ENCODE data around the gene HOXD3.

HOXD3 gene

GRCh38 chr2:176192351-176192750 is 35.2 kb downstream of the HOXD3 start:
- Histone ChIP-seq H3K9me3 (replicated peaks; ENCODE audit: insufficient read depth, low read length) (no peaks in the 10 kb centered on the region), H3K79me2 (ENCODE audit: low read length) (no peaks in the 10 kb centered on the region), H3K4me2 (ENCODE audit: low read depth, low read length) (no peak overlapping the region), H3K9me2 (replicated peaks; ENCODE audit: insufficient read depth, low read length) (no peaks in the 10 kb centered on the region), H3K4me1 (ENCODE audit: low read length) (no peaks in the 10 kb centered on the region), H2AFZ (ENCODE audit: low read length) (no peak overlapping the region), H3K36me3 (replicated peaks; ENCODE audit: insufficient read depth, low read length) (no peaks in the 10 kb centered on the region), H3K4me3 (ENCODE audit: low read length) (no peak overlapping the region), H3K9ac (ENCODE audit: low read length) (no peak overlapping the region), H3F3A (ENCODE audit: insufficient read depth, low read length) (no peaks in the 10 kb centered on the region), H4K20me1 (ENCODE audit: insufficient read depth, low read length) (no peaks in the 10 kb centered on the region), H3K27me3 (replicated peaks; ENCODE audit: insufficient read depth, low read length) (no peaks in the 10 kb centered on the region), H3K27ac (ENCODE audit: low read length) (no peak overlapping the region)
- no peak for DNase-seq
- no peak for TF ChIP-seq CTCF (IDR thresholded peaks at IDR 0.05; ENCODE audit: low read length)

DNA sequence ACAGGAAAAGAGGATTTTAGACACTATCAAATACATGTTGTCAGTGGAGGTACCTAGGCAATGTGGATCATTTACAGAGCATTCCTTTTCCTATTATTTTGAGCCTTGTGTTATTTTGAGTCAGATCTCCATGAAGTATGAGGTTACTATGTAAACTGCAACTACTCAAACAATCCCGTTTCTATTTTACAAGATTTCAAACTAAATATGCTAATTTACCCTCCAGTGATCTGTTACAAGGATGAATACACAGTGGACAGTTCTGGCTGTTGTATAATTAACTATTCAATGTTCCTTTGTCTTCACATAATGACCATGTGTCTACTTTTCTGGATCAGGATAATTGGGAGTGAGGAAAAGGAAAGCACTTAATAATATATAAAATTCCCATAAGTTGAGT is 35.9 kb downstream of the HOXD3 start:
- TF ChIP-seq EZH2 (optimal IDR thresholded peaks at IDR 0.05; ENCODE audit: low read depth, low read length) (no peak), CTCF (IDR thresholded peaks at IDR 0.05; ENCODE audit: low read length) (no peak), EZH2phosphoT487 (IDR thresholded peaks at IDR 0.05; ENCODE audit: low read length) (no peak)
- no peak for DNase-seq
- H3K9ac ChIP-seq (ENCODE audit: low read length): no peak overlapping the region
- no peaks in the 10 kb centered on the region for H3K9me2 ChIP-seq (replicated peaks; ENCODE audit: insufficient read depth, low read length)
- no peak overlapping the region for H3K27ac ChIP-seq (ENCODE audit: low read length)
- H3K79me2 ChIP-seq (ENCODE audit: low read length): no peaks in the 10 kb centered on the region
- H4K20me1 ChIP-seq (ENCODE audit: insufficient read depth, low read length): no peaks in the 10 kb centered on the region
- H3K9me3 ChIP-seq (replicated peaks; ENCODE audit: insufficient read depth, low read length): no peaks in the 10 kb centered on the region
- no peaks in the 10 kb centered on the region for H3F3A ChIP-seq (ENCODE audit: insufficient read depth, low read length)
- H3K4me3 ChIP-seq (ENCODE audit: low read length): no peak overlapping the region
- H2AFZ ChIP-seq (ENCODE audit: low read length): no peak overlapping the region
- H3K27me3 ChIP-seq (replicated peaks; ENCODE audit: insufficient read depth, low read length): no peaks in the 10 kb centered on the region
- H3K4me1 ChIP-seq (ENCODE audit: low read length): no peaks in the 10 kb centered on the region
- no peak overlapping the region for H3K4me2 ChIP-seq (ENCODE audit: low read depth, low read length)
- H3K36me3 ChIP-seq (replicated peaks; ENCODE audit: insufficient read depth, low read length): no peaks in the 10 kb centered on the region

DNA sequence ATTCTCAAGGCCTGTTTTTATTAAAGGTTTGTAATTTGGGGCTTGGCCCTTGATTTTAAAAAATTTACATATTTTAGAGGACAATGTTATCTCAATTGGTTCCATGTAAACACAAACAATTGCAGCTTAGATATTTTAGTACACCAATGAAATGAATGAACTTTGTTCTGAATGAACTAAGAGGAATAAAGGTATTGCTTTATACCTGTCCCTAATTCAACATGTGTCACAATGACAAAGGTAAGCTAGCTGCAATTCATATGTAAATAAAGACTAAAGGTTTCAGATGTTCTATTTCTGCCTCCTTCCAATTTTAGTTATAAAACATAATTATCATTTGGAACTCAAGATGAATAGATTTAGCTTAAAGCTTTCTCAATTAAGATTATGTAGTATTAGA is 42.8 kb downstream of the HOXD3 start:
- Histone ChIP-seq H3K27ac (ENCODE audit: low read length) (no peak overlapping the region), H2AFZ (ENCODE audit: low read length) (no peak overlapping the region), H3K4me2 (ENCODE audit: low read depth, low read length) (no peak overlapping the region), H3K9me3 (replicated peaks; ENCODE audit: insufficient read depth, low read length) (no peaks in the 10 kb centered on the region), H3K4me3 (ENCODE audit: low read length) (no peak overlapping the region), H3K27me3 (replicated peaks; ENCODE audit: insufficient read depth, low read length) (no peaks in the 10 kb centered on the region), H3K79me2 (ENCODE audit: low read length) (no peaks in the 10 kb centered on the region), H3K9ac (ENCODE audit: low read length) (no peak overlapping the region), H3K4me1 (ENCODE audit: low read length) (no peaks in the 10 kb centered on the region), H3F3A (ENCODE audit: insufficient read depth, low read length) (no peaks in the 10 kb centered on the region), H3K36me3 (replicated peaks; ENCODE audit: insufficient read depth, low read length) (no peaks in the 10 kb centered on the region), H4K20me1 (ENCODE audit: insufficient read depth, low read length) (no peaks in the 10 kb centered on the region), H3K9me2 (replicated peaks; ENCODE audit: insufficient read depth, low read length) (no peaks in the 10 kb centered on the region)
- TF ChIP-seq EZH2phosphoT487 (IDR thresholded peaks at IDR 0.05; ENCODE audit: low read length) (no peak), EZH2 (optimal IDR thresholded peaks at IDR 0.05; ENCODE audit: low read depth, low read length) (no peak), CTCF (IDR thresholded peaks at IDR 0.05; ENCODE audit: low read length) (no peak)
- DNase-seq: no peak

DNA sequence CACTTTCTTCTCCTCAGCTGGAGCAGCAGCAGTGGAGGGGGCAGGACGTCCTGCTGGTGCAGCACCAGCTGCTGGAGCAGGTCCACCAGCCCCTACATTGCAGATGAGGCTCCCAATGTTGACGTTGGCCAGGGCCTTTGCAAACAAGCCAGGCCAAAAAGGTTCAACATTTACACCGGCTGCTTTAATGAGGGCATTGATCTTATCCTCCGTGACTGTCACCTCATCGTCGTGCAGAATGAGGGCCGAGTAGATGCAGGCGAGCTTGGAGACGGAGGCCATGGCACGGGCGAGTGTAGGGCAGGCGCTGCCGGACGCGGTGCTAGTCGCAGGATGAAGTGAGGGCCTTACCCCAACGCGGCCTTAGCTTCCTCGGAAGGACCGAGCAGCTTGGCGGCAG is 43.9 kb downstream of the HOXD3 start:
- Histone ChIP-seq H3K9ac (ENCODE audit: low read length) (no peak overlapping the region), H3F3A (ENCODE audit: insufficient read depth, low read length) (no peaks in the 10 kb centered on the region), H3K9me3 (replicated peaks; ENCODE audit: insufficient read depth, low read length) (no peaks in the 10 kb centered on the region), H3K27me3 (replicated peaks; ENCODE audit: insufficient read depth, low read length) (no peaks in the 10 kb centered on the region), H3K4me1 (ENCODE audit: low read length) (no peaks in the 10 kb centered on the region), H3K4me2 (ENCODE audit: low read depth, low read length) (no peak overlapping the region), H3K4me3 (ENCODE audit: low read length) (no peak overlapping the region), H2AFZ (ENCODE audit: low read length) (no peak overlapping the region), H3K79me2 (ENCODE audit: low read length) (no peaks in the 10 kb centered on the region), H3K36me3 (replicated peaks; ENCODE audit: insufficient read depth, low read length) (no peaks in the 10 kb centered on the region), H3K27ac (ENCODE audit: low read length) (no peak overlapping the region), H4K20me1 (ENCODE audit: insufficient read depth, low read length) (no peaks in the 10 kb centered on the region), H3K9me2 (replicated peaks; ENCODE audit: insufficient read depth, low read length) (no peaks in the 10 kb centered on the region)
- DNase-seq: no peak
- no peak for TF ChIP-seq EZH2phosphoT487 (IDR thresholded peaks at IDR 0.05; ENCODE audit: low read length)
- TF ChIP-seq CTCF (IDR thresholded peaks at IDR 0.05; ENCODE audit: low read length): no peak
- TF ChIP-seq EZH2 (optimal IDR thresholded peaks at IDR 0.05; ENCODE audit: low read depth, low read length): no peak
